NB4 (cell line): Measurements from ENCODE around the gene COX6A1.

Experiments used
- POLR2A ChIP-seq: IDR thresholded peaks from 2 replicates; pipeline ENCODE4 v1.6.1; 2011; ENCODE audit warnings: mild to moderate bottlenecking; ENCODE audit not compliant: insufficient read length; ENCODE audit errors: extremely low read depth
- TF ChIP-seq, protein P1 (sequence below): IDR thresholded peaks from one replicate; pipeline ENCODE4 v1.5.1; 2012; ENCODE audit warnings: low read depth, low read length

DNA sequence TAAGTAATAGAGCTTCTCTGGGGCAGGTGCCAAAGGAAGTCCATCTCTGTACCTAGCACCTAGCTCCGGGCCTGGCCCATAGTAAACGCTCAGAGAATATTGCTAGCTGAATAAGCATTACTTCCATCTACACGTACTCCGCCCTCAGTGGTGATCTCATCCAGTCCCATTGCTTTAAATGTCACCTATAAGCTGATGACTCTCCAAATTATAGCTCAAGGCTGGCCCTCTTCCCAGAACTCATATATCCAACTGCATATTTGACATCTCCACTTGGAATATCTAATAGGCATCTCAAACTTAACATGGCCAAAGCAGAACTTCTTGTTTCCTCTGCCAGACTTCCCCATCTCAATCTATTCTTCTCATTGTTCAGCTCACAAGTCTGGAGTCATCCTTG, 51.1 kb downstream of the COX6A1 start:
- no peak for TF ChIP-seq POLR2A
- TF ChIP-seq, protein P1, sequence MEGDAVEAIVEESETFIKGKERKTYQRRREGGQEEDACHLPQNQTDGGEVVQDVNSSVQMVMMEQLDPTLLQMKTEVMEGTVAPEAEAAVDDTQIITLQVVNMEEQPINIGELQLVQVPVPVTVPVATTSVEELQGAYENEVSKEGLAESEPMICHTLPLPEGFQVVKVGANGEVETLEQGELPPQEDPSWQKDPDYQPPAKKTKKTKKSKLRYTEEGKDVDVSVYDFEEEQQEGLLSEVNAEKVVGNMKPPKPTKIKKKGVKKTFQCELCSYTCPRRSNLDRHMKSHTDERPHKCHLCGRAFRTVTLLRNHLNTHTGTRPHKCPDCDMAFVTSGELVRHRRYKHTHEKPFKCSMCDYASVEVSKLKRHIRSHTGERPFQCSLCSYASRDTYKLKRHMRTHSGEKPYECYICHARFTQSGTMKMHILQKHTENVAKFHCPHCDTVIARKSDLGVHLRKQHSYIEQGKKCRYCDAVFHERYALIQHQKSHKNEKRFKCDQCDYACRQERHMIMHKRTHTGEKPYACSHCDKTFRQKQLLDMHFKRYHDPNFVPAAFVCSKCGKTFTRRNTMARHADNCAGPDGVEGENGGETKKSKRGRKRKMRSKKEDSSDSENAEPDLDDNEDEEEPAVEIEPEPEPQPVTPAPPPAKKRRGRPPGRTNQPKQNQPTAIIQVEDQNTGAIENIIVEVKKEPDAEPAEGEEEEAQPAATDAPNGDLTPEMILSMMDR: no peak
